Kidney epithelial cell (primary cell): ENCODE measurements around the gene UBP1. TPM values are rescaled to one million over a fixed set of nuclear protein-coding genes. Genes with fewer than 3 reads are reported as not detected.
"Not testable (repeated sequence)": the region's sequence is repeated elsewhere in the genome, so short reads cannot be mapped to it uniquely, and the experiment has no call there.

Source experiments
- DNase-seq: peaks from one replicate; pipeline ENCODE4 v3.0.0-alpha.2; 2010; ENCODE audit warnings: low read depth
- H3K27me3 ChIP-seq: 2 replicates; pipeline ENCODE4 v1.6.0; 2011; ENCODE audit warnings: low read length; ENCODE audit not compliant: control insufficient read depth, insufficient read depth
- H3K36me3 ChIP-seq: 2 replicates; pipeline ENCODE4 v1.5.1; 2011; ENCODE audit warnings: low read length; ENCODE audit not compliant: control insufficient read depth, insufficient read depth
- H3K4me3 ChIP-seq: 2 replicates; pipeline ENCODE4 v1.5.1; 2011; ENCODE audit warnings: low read depth, mild to moderate bottlenecking, control low read depth, low read length
- CTCF ChIP-seq: IDR thresholded peaks from 2 replicates; pipeline ENCODE4 v1.5.1; 2011; ENCODE audit warnings: mild to moderate bottlenecking, moderate library complexity, low read length, control low read depth, inconsistent platforms; ENCODE audit not compliant: insufficient read depth, poor library complexity, severe bottlenecking
- total RNA-seq: library from RNA; depleted of rRNA; stranded (reverse); fragments of >200 nt; gene quantifications from 2 replicates; pipeline ENCODE4 v1.2.3, GENCODE V29; 2015

The UBP1 gene
- total RNA-seq, 1 donor from 2014 or later = 50.9 TPM

DNA sequence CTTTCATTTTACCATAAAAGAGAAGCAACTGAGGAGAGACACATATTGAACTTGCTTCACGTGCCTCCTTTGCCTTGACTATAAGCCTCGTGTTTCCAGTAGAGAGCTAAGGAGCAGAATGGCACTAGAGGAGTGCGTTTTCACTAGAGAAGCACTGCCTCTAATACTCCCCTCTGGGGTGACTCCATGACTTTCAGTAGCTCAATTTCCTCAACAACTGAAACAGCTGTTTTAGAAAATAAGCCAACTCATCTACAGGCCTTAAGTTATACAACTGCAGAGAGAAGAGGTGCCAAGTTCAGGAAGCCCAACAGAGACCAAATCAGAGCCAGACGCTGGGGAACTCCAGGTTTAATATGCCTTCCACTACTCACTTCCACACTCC lies 1.9 kb downstream of the UBP1 start:
- no peaks in the 10 kb centered on the region for H3K27me3 ChIP-seq
- H3K36me3 ChIP-seq = no peaks in the 10 kb centered on the region
- DNase-seq = no peak
- peak overlapping the region; percentile 95 for H3K4me3 ChIP-seq
- TF ChIP-seq CTCF = no peak

GRCh38 chr3:33437556-33438283 lies 2.5 kb downstream of the UBP1 start:
- peak overlapping the region; percentile 95 for H3K4me3 ChIP-seq
- TF ChIP-seq CTCF = no peak
- H3K27me3 ChIP-seq = no peaks in the 10 kb centered on the region
- no peak for DNase-seq
- H3K36me3 ChIP-seq = no peaks in the 10 kb centered on the region

GRCh38 chr3:33433843-33434242 lies 6.4 kb downstream of the UBP1 start:
- no peak for TF ChIP-seq CTCF
- Histone ChIP-seq H3K27me3 (no peaks in the 10 kb centered on the region), H3K36me3 (no peaks in the 10 kb centered on the region), H3K4me3 (no peak overlapping the region)
- no peak for DNase-seq

DNA sequence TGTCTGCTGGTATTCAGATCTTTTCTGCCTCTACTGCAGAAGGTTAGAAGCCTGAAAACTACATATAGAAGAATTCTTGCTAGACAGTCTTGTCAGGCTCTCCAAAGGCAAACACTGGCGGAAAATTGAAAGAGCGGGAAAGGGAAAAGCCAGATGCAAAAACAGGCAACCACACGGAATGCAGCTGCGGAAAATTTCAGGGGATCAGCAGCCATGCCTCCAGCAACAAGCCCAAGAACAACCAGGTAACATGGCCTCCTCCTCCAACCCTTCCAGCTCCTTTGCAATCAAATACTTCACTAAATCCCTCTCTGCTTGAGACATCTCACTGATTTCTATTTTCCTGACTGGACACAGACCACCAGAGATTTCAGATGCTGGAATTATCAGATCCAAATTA lies 9.6 kb downstream of the UBP1 start:
- no peak for DNase-seq
- H3K36me3 ChIP-seq = no peaks in the 10 kb centered on the region
- no peak for TF ChIP-seq CTCF
- H3K4me3 ChIP-seq = no peak overlapping the region
- no peaks in the 10 kb centered on the region for H3K27me3 ChIP-seq

GRCh38 chr3:33430061-33430460 lies 10.1 kb downstream of the UBP1 start:
- TF ChIP-seq CTCF = no peak
- no peaks in the 10 kb centered on the region for H3K36me3 ChIP-seq
- no peak for DNase-seq
- no peak overlapping the region for H3K4me3 ChIP-seq
- no peaks in the 10 kb centered on the region for H3K27me3 ChIP-seq

DNA sequence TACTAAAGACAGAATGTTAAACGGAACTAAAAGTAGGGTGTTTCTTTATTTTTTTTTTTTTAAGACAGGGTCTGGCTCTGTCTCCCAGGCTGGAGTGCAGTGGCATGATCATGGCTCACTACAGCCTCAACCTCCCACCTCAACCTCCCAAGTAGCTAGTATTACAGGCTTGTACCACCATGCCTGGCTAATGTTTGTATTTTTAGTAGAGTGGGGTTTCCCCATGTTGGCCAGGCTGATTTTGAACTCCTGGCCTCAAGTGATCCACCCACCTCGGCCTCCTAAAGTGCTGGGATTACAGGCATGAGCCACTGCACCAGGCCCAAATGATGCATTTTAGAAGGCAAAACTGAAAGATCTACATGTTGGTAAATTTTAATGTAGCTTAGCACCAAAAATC lies 10.9 kb downstream of the UBP1 start:
- H3K27me3 ChIP-seq, H3K36me3 ChIP-seq, DNase-seq, H3K4me3 ChIP-seq: not testable (repeated sequence)
